ENCODE results near the gene LITAFD. TPM values are rescaled to one million over a fixed set of nuclear protein-coding genes. Genes with fewer than 3 reads are reported as not detected.

Gene LITAFD
- total RNA-seq, 1 experiment from 2014 or later, result not detected

- Histone ChIP-seq H3K36me3 (ENCODE audit: control insufficient read depth in 1 of 2, insufficient read depth in 2 of 2, low read length in 2 of 2) (peaks cover 39 to 52% of the 10 kb centered on the region in 2 experiments), H3K9ac (ENCODE audit: low read length) (no peak overlapping the region), H3K27ac (ENCODE audit: low read depth, low read length) (no peak overlapping the region), H3K27me3 (ENCODE audit: insufficient read depth, low read length) (no peaks in the 10 kb centered on the region), H3K4me3 (replicated peaks in 1 of 2; ENCODE audit: low read depth in 1 of 2, low read length in 2 of 2) (no peak overlapping the region), H3K79me2 (ENCODE audit: insufficient read depth, low read length) (peaks cover 87% of the 10 kb centered on the region), H3K4me2 (ENCODE audit: low read length) (no peak overlapping the region), H4K20me1 (ENCODE audit: insufficient read depth) (peaks cover 14% of the 10 kb centered on the region; the same call in 1 of the 2 replicates), H3K9me3 (ENCODE audit: control insufficient read depth in 1 of 2, insufficient read depth in 1 of 2, low read depth in 1 of 2, low read length in 2 of 2) (no peaks in the 10 kb centered on the region), H2AFZ (ENCODE audit: low read depth, low read length, poor library complexity, severe bottlenecking) (no peak overlapping the region), H3K9me2 (ENCODE audit: insufficient read depth) (no peaks in the 10 kb centered on the region), H3K4me1 (ENCODE audit: control insufficient read depth in 1 of 2, insufficient read depth in 2 of 2, low read length in 2 of 2) (no peaks in the 10 kb centered on the region)
- BruUV-seq (replicated peaks), result no TSS peak
- CTCF ChIA-PET, result no interaction called here
- RAD21 ChIA-PET (ENCODE audit: low non-redundant PET in 1 of 2, low total read pairs in 2 of 2, uncharacterized antibody in 2 of 2, unreplicated experiment in 2 of 2), result no interaction called here
- POLR2A ChIA-PET, result no interaction called here
- no peak for DNase-seq (ENCODE audit: low read depth, low spot score)
- TF ChIP-seq EZH2 (IDR thresholded peaks at IDR 0.05) (no peak), EGR1 (IDR thresholded peaks at IDR 0.05; ENCODE audit: low read depth) (no peak), ZFX (IDR thresholded peaks at IDR 0.05) (no peak), FOSL1 (IDR thresholded peaks at IDR 0.05; ENCODE audit: low read depth) (no peak), ZNF274 (IDR thresholded peaks at IDR 0.05; ENCODE audit: low read depth, low read length) (no peak), CTCF (IDR thresholded peaks at IDR 0.05 in 2 of 3, conservative IDR thresholded peaks at IDR 0.05 in 1 of 3; ENCODE audit: borderline replicate concordance in 1 of 3, insufficient read depth in 1 of 3, low read depth in 2 of 3, low read length in 2 of 3) (no peak), SRF (IDR thresholded peaks at IDR 0.05; ENCODE audit: low read depth) (no peak), ELF1 (IDR thresholded peaks at IDR 0.05; ENCODE audit: borderline replicate concordance, low read depth) (no peak), TCF7L2 (IDR thresholded peaks at IDR 0.05; ENCODE audit: borderline replicate concordance, extremely low read depth, insufficient read depth, insufficient read length) (no peak)
- intact Hi-C loops (cut with micrococcal nuclease), result no loop called here
- no peak for ATAC-seq
Observed at GRCh38 chr16:8924214-8924613, 42.1 kb downstream of the LITAFD start.

- RAD21 ChIA-PET (ENCODE audit: low non-redundant PET in 1 of 2, low total read pairs in 2 of 2, uncharacterized antibody in 2 of 2, unreplicated experiment in 2 of 2), result no interaction called here
- intact Hi-C loops (cut with micrococcal nuclease), result no loop called here
- TF ChIP-seq TCF7L2 (IDR thresholded peaks at IDR 0.05; ENCODE audit: borderline replicate concordance, extremely low read depth, insufficient read depth, insufficient read length) (no peak), JUND (IDR thresholded peaks at IDR 0.05) (no peak), CTCF (IDR thresholded peaks at IDR 0.05 in 2 of 3, conservative IDR thresholded peaks at IDR 0.05 in 1 of 3; ENCODE audit: borderline replicate concordance in 1 of 3, insufficient read depth in 1 of 3, low read depth in 2 of 3, low read length in 2 of 3) (no peak), POLR2A (IDR thresholded peaks at IDR 0.05; ENCODE audit: borderline replicate concordance, extremely low read depth, insufficient read depth, insufficient read length) (no peak), EZH2 (IDR thresholded peaks at IDR 0.05) (no peak), FOSL1 (IDR thresholded peaks at IDR 0.05; ENCODE audit: low read depth) (no peak), SP1 (IDR thresholded peaks at IDR 0.05; ENCODE audit: low read depth) (no peak), SRF (IDR thresholded peaks at IDR 0.05; ENCODE audit: low read depth) (no peak), CEBPB (IDR thresholded peaks at IDR 0.05; ENCODE audit: low read depth) (no peak)
Observed at GRCh38 chr16:8925455-8925854, 43.3 kb downstream of the LITAFD start.

More at GRCh38 chr16:8925455-8925854, 43.3 kb downstream of the LITAFD start:
- peaks cover 31 to 48% of the 10 kb centered on the region in 2 experiments; a peak in 3 of 4 replicates for H3K36me3 ChIP-seq (ENCODE audit: control insufficient read depth in 1 of 2, insufficient read depth in 2 of 2, low read length in 2 of 2)
- DNase-seq (ENCODE audit: low read depth, low spot score), result no peak
- H3K27me3 ChIP-seq (ENCODE audit: insufficient read depth, low read length), result no peaks in the 10 kb centered on the region
- peaks cover 89% of the 10 kb centered on the region for H3K79me2 ChIP-seq (ENCODE audit: insufficient read depth, low read length)
- no peaks in the 10 kb centered on the region for H3K9me3 ChIP-seq (ENCODE audit: control insufficient read depth in 1 of 2, insufficient read depth in 1 of 2, low read depth in 1 of 2, low read length in 2 of 2)
- no peak overlapping the region for H3K27ac ChIP-seq (ENCODE audit: low read depth, low read length)
- CTCF ChIA-PET, result no interaction called here
- BruUV-seq (replicated peaks), result no TSS peak
- ATAC-seq, result no peak
- peaks cover 23% of the 10 kb centered on the region; the same call in 1 of the 2 replicates for H4K20me1 ChIP-seq (ENCODE audit: insufficient read depth)
- H2AFZ ChIP-seq (ENCODE audit: low read depth, low read length, poor library complexity, severe bottlenecking), result no peak overlapping the region
- POLR2A ChIA-PET, result no interaction called here
- H3K9ac ChIP-seq (ENCODE audit: low read length), result no peak overlapping the region
- H3K4me1 ChIP-seq (ENCODE audit: control insufficient read depth in 1 of 2, insufficient read depth in 2 of 2, low read length in 2 of 2), result no peaks in the 10 kb centered on the region
- no peaks in the 10 kb centered on the region for H3K9me2 ChIP-seq (ENCODE audit: insufficient read depth)
- H3K4me3 ChIP-seq (replicated peaks in 1 of 2; ENCODE audit: low read depth in 1 of 2, low read length in 2 of 2), result no peak overlapping the region
- no peak overlapping the region for H3K4me2 ChIP-seq (ENCODE audit: low read length)
